ENCODE measurements around the gene TMEM9. TPM values are rescaled to one million over a fixed set of nuclear protein-coding genes. Genes with fewer than 3 reads are reported as not detected.

Gene TMEM9
- total and polyA plus RNA-seq, 2 of the 8 experiments (the other 6 are each of a cell fraction or from before 2014, with no cell fraction given): 79.9 to 181 TPM

DNA sequence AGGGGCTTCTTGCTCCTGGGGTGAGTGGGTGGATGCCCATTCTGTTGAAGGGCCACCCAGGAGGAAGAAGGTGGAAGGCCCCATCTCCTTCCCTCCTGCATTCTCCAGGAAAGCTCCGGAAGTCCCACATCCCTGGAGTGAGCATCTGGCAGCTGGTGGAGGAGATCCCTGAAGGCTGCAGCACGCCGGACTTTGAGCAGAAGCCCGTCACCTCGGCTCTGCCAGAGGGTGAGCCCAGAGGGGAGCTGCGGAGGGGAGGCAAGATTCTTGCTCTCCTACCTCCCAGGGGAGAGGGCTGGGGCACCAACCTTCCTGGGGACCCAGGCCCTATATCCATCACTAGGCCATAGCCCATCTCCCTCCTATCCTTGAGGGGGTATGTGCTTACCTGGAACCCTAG is 39.8 kb upstream of the TMEM9 start:
- FAIRE-seq: no peak

More for the DNA sequence above, 39.8 kb upstream of the TMEM9 start:
- POLR2A ChIA-PET (ENCODE audit: partially characterized antibody): interaction anchor here (1.0 kb wide), 1 partner anchor 53 kb away, joined by 4 read pairs; no protein-coding TSS in a partner anchor
- WGBS, 2 experiments (ENCODE audit: extremely low coverage in 1 of 2, insufficient coverage in 1 of 2, insufficient read length in 1 of 2, insufficient replicate concordance in 2 of 2, low coverage in 1 of 2, low lambda C conversion rate in 2 of 2, missing lambda C conversion rate in 1 of 2): 91% methylated on average over 5 of the region's 6 CpGs; no CpG with 5 or more reads in 1 of the 2 experiments
- Histone ChIP-seq H3K27ac (ENCODE audit: low read depth, low read length) (no peak overlapping the region), H3K79me2 (ENCODE audit: control insufficient read depth in 1 of 2, insufficient read depth in 2 of 2, low read length in 2 of 2) (no peaks in the 10 kb centered on the region), H2BK15ac (ENCODE audit: low read length) (no peak overlapping the region), H3K4ac (replicated peaks; ENCODE audit: insufficient read length, low read depth, low read length) (no peak overlapping the region), H3K56ac (replicated peaks; ENCODE audit: insufficient read length, low read depth, low read length) (no peak overlapping the region), H3K4me3 (ENCODE audit: extremely low read depth in 1 of 4, insufficient read depth in 2 of 4, low read depth in 3 of 4, low read length in 4 of 4) (no peak overlapping the region), H3K9me3 (ENCODE audit: insufficient read depth in 2 of 2, low read depth in 1 of 2, low read length in 1 of 2) (no peaks in the 10 kb centered on the region), H3K27me3 (replicated peaks in 1 of 4; ENCODE audit: control insufficient read depth in 3 of 4, extremely low read depth in 1 of 4, insufficient read depth in 3 of 4, low read length in 3 of 4) (no peaks in the 10 kb centered on the region), H2BK20ac (ENCODE audit: low read length) (no peak overlapping the region), H4K91ac (replicated peaks; ENCODE audit: insufficient read length, low read length) (no peak overlapping the region), H3K23ac (ENCODE audit: insufficient read length) (no peak overlapping the region), H4K5ac (ENCODE audit: insufficient read length, low read depth, low read length) (no peak overlapping the region), H3K4me1 (replicated peaks in 1 of 4; ENCODE audit: control insufficient read depth in 3 of 4, insufficient read depth in 4 of 4, low read length in 3 of 4) (no peaks in the 10 kb centered on the region), H2AK5ac (ENCODE audit: low read depth, low read length) (no peak overlapping the region), H2BK120ac (replicated peaks; ENCODE audit: low read depth, low read length) (no peak overlapping the region), H2BK5ac (ENCODE audit: low read depth, low read length) (no peak overlapping the region), H3K23me2 (ENCODE audit: low read depth, low read length) (no peaks in the 10 kb centered on the region), H3K9ac (replicated peaks in 1 of 4; ENCODE audit: extremely low read depth in 1 of 4, low read depth in 3 of 4, low read length in 3 of 4) (no peak overlapping the region), H3K14ac (ENCODE audit: insufficient read length) (no peak overlapping the region), H2BK12ac (ENCODE audit: low read depth, low read length) (no peak overlapping the region), H3K18ac (ENCODE audit: extremely low read depth, low read length) (no peak overlapping the region; the same call in 1 of the 2 replicates), H3K36me3 (ENCODE audit: control insufficient read depth in 2 of 4, insufficient read depth in 4 of 4, low read length in 3 of 4) (no peaks in the 10 kb centered on the region), H4K8ac (ENCODE audit: extremely low read depth, insufficient read depth, low read length) (no peak overlapping the region), H2AFZ (ENCODE audit: low read length) (no peak overlapping the region), H3K4me2 (ENCODE audit: insufficient read depth in 1 of 2, low read depth in 2 of 2, low read length in 2 of 2) (no peak overlapping the region), H4K20me1 (replicated peaks in 1 of 2; ENCODE audit: control insufficient read depth in 1 of 2, insufficient read depth in 2 of 2, low read length in 2 of 2) (no peaks in the 10 kb centered on the region), H3K79me1 (ENCODE audit: low read depth, low read length) (no peaks in the 10 kb centered on the region)
- TF ChIP-seq TBP (IDR thresholded peaks at IDR 0.05; ENCODE audit: low read depth, low read length) (no peak), GABPA (IDR thresholded peaks at IDR 0.05; ENCODE audit: borderline replicate concordance, insufficient read depth, low read length) (no peak), KDM1A (IDR thresholded peaks at IDR 0.05; ENCODE audit: borderline replicate concordance, low read length) (no peak), SRF (IDR thresholded peaks at IDR 0.05; ENCODE audit: low read depth, low read length) (no peak), POU5F1 (IDR thresholded peaks at IDR 0.05; ENCODE audit: low read depth, low read length) (no peak)
- CTCF ChIA-PET (ENCODE audit: partially characterized antibody): interaction anchor here (1.3 to 1.9 kb wide), 2 partner anchors 10 to 19 kb away, joined by 4 read pairs; no protein-coding TSS in a partner anchor
- DNase-seq (ENCODE audit: low read depth in 1 of 2, low spot score in 2 of 2): no peak
